ENCODE data around the gene LMF1.
"Not testable (repeated sequence)": the region's sequence is repeated elsewhere in the genome, so short reads cannot be mapped to it uniquely, and the experiment has no call there.

LMF1 gene

GRCh38 chr16:968620-969019, 2.2 kb downstream of the LMF1 start:
- no peak for DNase-seq

- no peak for DNase-seq
Observed at GRCh38 chr16:967546-968295, 3.1 kb downstream of the LMF1 start.

GRCh38 chr16:967077-967541, 3.7 kb downstream of the LMF1 start:
- DNase-seq, result no peak

GRCh38 chr16:966505-966904, 4.3 kb downstream of the LMF1 start:
- no peak for DNase-seq

GRCh38 chr16:966035-966434, 4.7 kb downstream of the LMF1 start:
- DNase-seq, result no peak

- DNase-seq, result no peak
Observed at GRCh38 chr16:965487-965886, 5.3 kb downstream of the LMF1 start.

- DNase-seq, result no peak
Observed at GRCh38 chr16:965036-965395, 5.8 kb downstream of the LMF1 start.

GRCh38 chr16:964356-965035, 6.3 kb downstream of the LMF1 start:
- peak; percentile 80 for DNase-seq

- DNase-seq, result no peak
Observed at GRCh38 chr16:963913-964312, 6.9 kb downstream of the LMF1 start.

GRCh38 chr16:962901-963814, 7.6 kb downstream of the LMF1 start:
- DNase-seq, result no peak

- DNase-seq, result no peak
Observed at GRCh38 chr16:962366-962765, 8.4 kb downstream of the LMF1 start.

- no peak for DNase-seq
Observed at GRCh38 chr16:959232-960040, 11.3 kb downstream of the LMF1 start.

- not testable (repeated sequence) for DNase-seq
Observed at GRCh38 chr16:955766-956165, 15.0 kb downstream of the LMF1 start.

- not testable (repeated sequence) for DNase-seq
Observed at GRCh38 chr16:953818-954217, 17.0 kb downstream of the LMF1 start.

GRCh38 chr16:952321-952720, 18.5 kb downstream of the LMF1 start:
- DNase-seq, result no peak

GRCh38 chr16:951660-952301, 19.0 kb downstream of the LMF1 start:
- DNase-seq, result no peak

GRCh38 chr16:950733-951573, 19.8 kb downstream of the LMF1 start:
- not testable (repeated sequence) for DNase-seq

GRCh38 chr16:948767-949166, 22.0 kb downstream of the LMF1 start:
- DNase-seq, result not testable (repeated sequence)

GRCh38 chr16:947922-948303, 22.9 kb downstream of the LMF1 start:
- not testable (repeated sequence) for DNase-seq

GRCh38 chr16:947255-947921, 23.4 kb downstream of the LMF1 start:
- no peak for DNase-seq

GRCh38 chr16:946048-946395, 24.8 kb downstream of the LMF1 start:
- DNase-seq, result no peak
